GM23338 (cell line): Measurements from ENCODE around the gene PDP2. TPM values are rescaled to one million over a fixed set of nuclear protein-coding genes. Genes with fewer than 3 reads are reported as not detected.

Experiments used
- ATAC-seq: fragments of 200-7000 bp; cut with Tn5 transposase; 3 replicates; pipeline ENCODE4 v1.9.1; 2020
- DNase-seq: peaks from one replicate; pipeline ENCODE4 v3.0.0-alpha.2; 2015; ENCODE audit warnings: low spot score
- H2AFZ ChIP-seq: fragments of 200-600 bp; sonication (generic); 2 replicates; pipeline ENCODE4 v1.8.0; 2016; ENCODE audit warnings: antibody characterized with exemption, mild to moderate bottlenecking, moderate library complexity
- H3F3A ChIP-seq: fragments of 200-600 bp; sonication (generic); replicated peaks from 2 replicates; pipeline ENCODE4 v1.8.0; 2017; ENCODE audit warnings: antibody characterized with exemption, mixed run types, low read depth
- H3K27ac ChIP-seq: fragments of 200-600 bp; sonication (generic); 2 replicates; pipeline ENCODE4 v1.6.1; 2016; ENCODE audit warnings: low read depth
- H3K27me3 ChIP-seq: fragments of 200-600 bp; sonication (generic); 2 replicates; pipeline ENCODE4 v1.8.0; 2016; ENCODE audit warnings: mild to moderate bottlenecking, mixed run types, moderate library complexity; ENCODE audit not compliant: insufficient read depth
- H3K36me3 ChIP-seq: fragments of 200-600 bp; sonication (generic); 2 replicates; pipeline ENCODE4 v1.8.0; 2016; ENCODE audit warnings: mild to moderate bottlenecking; ENCODE audit not compliant: insufficient read depth
- H3K4me1 ChIP-seq: fragments of 200-600 bp; sonication (generic); 2 replicates; pipeline ENCODE4 v1.8.0; 2016; ENCODE audit warnings: mild to moderate bottlenecking, moderate library complexity; ENCODE audit not compliant: insufficient read depth
- H3K4me2 ChIP-seq: fragments of 200-600 bp; sonication (generic); 2 replicates; pipeline ENCODE4 v1.7.1; 2017; ENCODE audit warnings: mixed run types
- H3K4me3 ChIP-seq: fragments of 200-600 bp; sonication (generic); 2 replicates; pipeline ENCODE4 v1.6.1; 2016; ENCODE audit warnings: mixed run types
- H3K79me2 ChIP-seq: fragments of 200-600 bp; sonication (generic); replicated peaks from 2 replicates; pipeline ENCODE4 v1.8.0; 2017; ENCODE audit warnings: mild to moderate bottlenecking; ENCODE audit not compliant: insufficient read depth
- H3K9me2 ChIP-seq: fragments of 200-600 bp; sonication (generic); 2 replicates; pipeline ENCODE4 v1.8.0; 2017; ENCODE audit not compliant: insufficient read depth
- H4K20me1 ChIP-seq: fragments of 200-600 bp; sonication (generic); replicated peaks from 2 replicates; pipeline ENCODE4 v1.8.0; 2017; ENCODE audit warnings: mild to moderate bottlenecking; ENCODE audit not compliant: insufficient read depth
- H3K27ac Mint-ChIP-seq: 2 replicates; pipeline ENCODE4 v1.8.0; 2020; ENCODE audit warnings: inconsistent platforms, mild to moderate bottlenecking, moderate library complexity, mixed read lengths
- H3K27me3 Mint-ChIP-seq: 3 replicates; pipeline ENCODE4 v1.8.0; 2022; ENCODE audit warnings: low read depth, mild to moderate bottlenecking, moderate library complexity, mixed read lengths, inconsistent platforms; ENCODE audit not compliant: insufficient read depth, poor library complexity
- H3K36me3 Mint-ChIP-seq: 3 replicates; pipeline ENCODE4 v1.8.0; 2021; ENCODE audit warnings: low read depth, mild to moderate bottlenecking, inconsistent platforms, moderate library complexity, mixed read lengths
- H3K4me1 Mint-ChIP-seq: 3 replicates; pipeline ENCODE4 v1.8.0; 2020; ENCODE audit warnings: mild to moderate bottlenecking, inconsistent platforms, mixed read lengths
- H3K4me3 Mint-ChIP-seq: 3 replicates; pipeline ENCODE4 v1.8.0; 2021; ENCODE audit warnings: moderate library complexity, mild to moderate bottlenecking, inconsistent platforms, mixed read lengths
- H3K9me3 Mint-ChIP-seq: 3 replicates; pipeline ENCODE4 v1.8.0; 2020; ENCODE audit warnings: moderate library complexity, mild to moderate bottlenecking, inconsistent platforms, mixed read lengths
- EZH2phosphoT487 ChIP-seq: fragments of 200-600 bp; sonication (generic); IDR thresholded peaks from one replicate; pipeline ENCODE4 v1.8.1; 2018; ENCODE audit warnings: antibody characterized with exemption; ENCODE audit not compliant: unreplicated experiment
- ZNF114 ChIP-seq: fragments of 250-450 bp; sonication (Bioruptor Pico); IDR thresholded peaks from 2 replicates; pipeline ENCODE4 v1.5.0; 2020; ENCODE audit warnings: mild to moderate bottlenecking, moderate library complexity
- ZNF331 ChIP-seq: fragments of 250-450 bp; sonication (Bioruptor Pico); IDR thresholded peaks from 2 replicates; pipeline ENCODE4 v1.5.0; 2020; ENCODE audit warnings: low read depth, mild to moderate bottlenecking, moderate library complexity
- polyA plus RNA-seq: library from polyadenylated mRNA; unstranded; fragments of >200 nt; fragmentation: Nextera tagmentation; extraction: Ambion mirVana; gene quantifications from 2 replicates; pipeline ENCODE4 v1.2.1, GENCODE V29; 2016
- total RNA-seq: library from RNA; depleted of rRNA; stranded (reverse); fragments of >200 nt; shearing (Covaris generic); gene quantifications from 2 replicates; pipeline ENCODE4 v1.2.3, GENCODE V29; 2014
- TF ChIP-seq, protein P1 (sequence below): fragments of 250-450 bp; sonication (Bioruptor Pico); IDR thresholded peaks from 2 replicates; pipeline ENCODE4 v1.5.0; 2020; ENCODE audit warnings: mild to moderate bottlenecking, moderate library complexity
- TF ChIP-seq, protein P2 (sequence below): IDR thresholded peaks from one replicate; pipeline ENCODE4 v1.6.1; 2018; ENCODE audit warnings: antibody characterized with exemption; ENCODE audit not compliant: unreplicated experiment
- TF ChIP-seq, protein P3 (sequence below), 2 experiments: fragments of 200-600 bp in 1 of 2; sonication (generic) in 1 of 2; conservative IDR thresholded peaks; 2 replicates each; pipeline versions ENCODE4 v1.5.1 to v1.6.1; 2016 to 2017; ENCODE audit warnings: antibody characterized with exemption in 2 of 2, low read depth in 2 of 2, mild to moderate bottlenecking in 2 of 2, moderate library complexity in 1 of 2

Gene PDP2
- total and polyA plus RNA-seq, 2 experiments from 2014 or later = 9.0 to 23.2 TPM

- Histone ChIP-seq H3K27ac (no peak within 1 kb of the TSS), H4K20me1 (no peaks in the 10 kb centered on the region), H3F3A (no peaks in the 10 kb centered on the region), H3K4me2 (no peak within 1 kb of the TSS), H3K27me3 (peaks cover 12% of the 10 kb centered on the region), H3K9me2 (no peaks in the 10 kb centered on the region), H3K4me1 (no peaks in the 10 kb centered on the region), H2AFZ (no peak within 1 kb of the TSS), H3K4me3 (no peak within 1 kb of the TSS), H3K79me2 (no peaks in the 10 kb centered on the region), H3K36me3 (no peaks in the 10 kb centered on the region)
- Mint-ChIP-seq H3K27ac (no peak within 1 kb of the TSS), H3K4me3 (no peak within 1 kb of the TSS), H3K36me3 (no peaks in the 10 kb centered on the region), H3K27me3 (peaks cover 15% of the 10 kb centered on the region), H3K9me3 (no peaks in the 10 kb centered on the region), H3K4me1 (no peaks in the 10 kb centered on the region; the same call in 2 of the 3 replicates)
- ATAC-seq (no peak), DNase-seq (no peak)
- TF ChIP-seq, protein P1, sequence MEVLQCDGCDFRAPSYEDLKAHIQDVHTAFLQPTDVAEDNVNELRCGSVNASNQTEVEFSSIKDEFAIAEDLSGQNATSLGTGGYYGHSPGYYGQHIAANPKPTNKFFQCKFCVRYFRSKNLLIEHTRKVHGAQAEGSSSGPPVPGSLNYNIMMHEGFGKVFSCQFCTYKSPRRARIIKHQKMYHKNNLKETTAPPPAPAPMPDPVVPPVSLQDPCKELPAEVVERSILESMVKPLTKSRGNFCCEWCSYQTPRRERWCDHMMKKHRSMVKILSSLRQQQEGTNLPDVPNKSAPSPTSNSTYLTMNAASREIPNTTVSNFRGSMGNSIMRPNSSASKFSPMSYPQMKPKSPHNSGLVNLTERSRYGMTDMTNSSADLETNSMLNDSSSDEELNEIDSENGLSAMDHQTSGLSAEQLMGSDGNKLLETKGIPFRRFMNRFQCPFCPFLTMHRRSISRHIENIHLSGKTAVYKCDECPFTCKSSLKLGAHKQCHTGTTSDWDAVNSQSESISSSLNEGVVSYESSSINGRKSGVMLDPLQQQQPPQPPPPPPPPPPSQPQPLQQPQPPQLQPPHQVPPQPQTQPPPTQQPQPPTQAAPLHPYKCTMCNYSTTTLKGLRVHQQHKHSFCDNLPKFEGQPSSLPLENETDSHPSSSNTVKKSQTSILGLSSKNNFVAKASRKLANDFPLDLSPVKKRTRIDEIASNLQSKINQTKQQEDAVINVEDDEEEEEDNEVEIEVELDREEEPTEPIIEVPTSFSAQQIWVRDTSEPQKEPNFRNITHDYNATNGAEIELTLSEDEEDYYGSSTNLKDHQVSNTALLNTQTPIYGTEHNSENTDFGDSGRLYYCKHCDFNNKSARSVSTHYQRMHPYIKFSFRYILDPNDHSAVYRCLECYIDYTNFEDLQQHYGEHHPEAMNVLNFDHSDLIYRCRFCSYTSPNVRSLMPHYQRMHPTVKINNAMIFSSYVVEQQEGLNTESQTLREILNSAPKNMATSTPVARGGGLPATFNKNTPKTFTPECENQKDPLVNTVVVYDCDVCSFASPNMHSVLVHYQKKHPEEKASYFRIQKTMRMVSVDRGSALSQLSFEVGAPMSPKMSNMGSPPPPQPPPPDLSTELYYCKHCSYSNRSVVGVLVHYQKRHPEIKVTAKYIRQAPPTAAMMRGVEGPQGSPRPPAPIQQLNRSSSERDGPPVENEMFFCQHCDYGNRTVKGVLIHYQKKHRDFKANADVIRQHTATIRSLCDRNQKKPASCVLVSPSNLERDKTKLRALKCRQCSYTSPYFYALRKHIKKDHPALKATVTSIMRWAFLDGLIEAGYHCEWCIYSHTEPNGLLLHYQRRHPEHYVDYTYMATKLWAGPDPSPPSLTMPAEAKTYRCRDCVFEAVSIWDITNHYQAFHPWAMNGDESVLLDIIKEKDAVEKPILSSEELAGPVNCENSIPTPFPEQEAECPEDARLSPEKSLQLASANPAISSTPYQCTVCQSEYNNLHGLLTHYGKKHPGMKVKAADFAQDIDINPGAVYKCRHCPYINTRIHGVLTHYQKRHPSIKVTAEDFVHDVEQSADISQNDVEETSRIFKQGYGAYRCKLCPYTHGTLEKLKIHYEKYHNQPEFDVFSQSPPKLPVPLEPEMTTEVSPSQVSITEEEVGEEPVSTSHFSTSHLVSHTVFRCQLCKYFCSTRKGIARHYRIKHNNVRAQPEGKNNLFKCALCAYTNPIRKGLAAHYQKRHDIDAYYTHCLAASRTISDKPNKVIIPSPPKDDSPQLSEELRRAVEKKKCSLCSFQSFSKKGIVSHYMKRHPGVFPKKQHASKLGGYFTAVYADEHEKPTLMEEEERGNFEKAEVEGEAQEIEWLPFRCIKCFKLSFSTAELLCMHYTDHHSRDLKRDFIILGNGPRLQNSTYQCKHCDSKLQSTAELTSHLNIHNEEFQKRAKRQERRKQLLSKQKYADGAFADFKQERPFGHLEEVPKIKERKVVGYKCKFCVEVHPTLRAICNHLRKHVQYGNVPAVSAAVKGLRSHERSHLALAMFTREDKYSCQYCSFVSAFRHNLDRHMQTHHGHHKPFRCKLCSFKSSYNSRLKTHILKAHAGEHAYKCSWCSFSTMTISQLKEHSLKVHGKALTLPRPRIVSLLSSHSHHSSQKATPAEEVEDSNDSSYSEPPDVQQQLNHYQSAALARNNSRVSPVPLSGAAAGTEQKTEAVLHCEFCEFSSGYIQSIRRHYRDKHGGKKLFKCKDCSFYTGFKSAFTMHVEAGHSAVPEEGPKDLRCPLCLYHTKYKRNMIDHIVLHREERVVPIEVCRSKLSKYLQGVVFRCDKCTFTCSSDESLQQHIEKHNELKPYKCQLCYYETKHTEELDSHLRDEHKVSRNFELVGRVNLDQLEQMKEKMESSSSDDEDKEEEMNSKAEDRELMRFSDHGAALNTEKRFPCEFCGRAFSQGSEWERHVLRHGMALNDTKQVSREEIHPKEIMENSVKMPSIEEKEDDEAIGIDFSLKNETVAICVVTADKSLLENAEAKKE = no peak
- TF ChIP-seq ZNF114 (CRISPR knock-in tag) = no peak
- TF ChIP-seq, protein P2, sequence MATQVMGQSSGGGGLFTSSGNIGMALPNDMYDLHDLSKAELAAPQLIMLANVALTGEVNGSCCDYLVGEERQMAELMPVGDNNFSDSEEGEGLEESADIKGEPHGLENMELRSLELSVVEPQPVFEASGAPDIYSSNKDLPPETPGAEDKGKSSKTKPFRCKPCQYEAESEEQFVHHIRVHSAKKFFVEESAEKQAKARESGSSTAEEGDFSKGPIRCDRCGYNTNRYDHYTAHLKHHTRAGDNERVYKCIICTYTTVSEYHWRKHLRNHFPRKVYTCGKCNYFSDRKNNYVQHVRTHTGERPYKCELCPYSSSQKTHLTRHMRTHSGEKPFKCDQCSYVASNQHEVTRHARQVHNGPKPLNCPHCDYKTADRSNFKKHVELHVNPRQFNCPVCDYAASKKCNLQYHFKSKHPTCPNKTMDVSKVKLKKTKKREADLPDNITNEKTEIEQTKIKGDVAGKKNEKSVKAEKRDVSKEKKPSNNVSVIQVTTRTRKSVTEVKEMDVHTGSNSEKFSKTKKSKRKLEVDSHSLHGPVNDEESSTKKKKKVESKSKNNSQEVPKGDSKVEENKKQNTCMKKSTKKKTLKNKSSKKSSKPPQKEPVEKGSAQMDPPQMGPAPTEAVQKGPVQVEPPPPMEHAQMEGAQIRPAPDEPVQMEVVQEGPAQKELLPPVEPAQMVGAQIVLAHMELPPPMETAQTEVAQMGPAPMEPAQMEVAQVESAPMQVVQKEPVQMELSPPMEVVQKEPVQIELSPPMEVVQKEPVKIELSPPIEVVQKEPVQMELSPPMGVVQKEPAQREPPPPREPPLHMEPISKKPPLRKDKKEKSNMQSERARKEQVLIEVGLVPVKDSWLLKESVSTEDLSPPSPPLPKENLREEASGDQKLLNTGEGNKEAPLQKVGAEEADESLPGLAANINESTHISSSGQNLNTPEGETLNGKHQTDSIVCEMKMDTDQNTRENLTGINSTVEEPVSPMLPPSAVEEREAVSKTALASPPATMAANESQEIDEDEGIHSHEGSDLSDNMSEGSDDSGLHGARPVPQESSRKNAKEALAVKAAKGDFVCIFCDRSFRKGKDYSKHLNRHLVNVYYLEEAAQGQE = no peak
- no peak for TF ChIP-seq ZNF331 (CRISPR knock-in tag)
- TF ChIP-seq, protein P3, sequence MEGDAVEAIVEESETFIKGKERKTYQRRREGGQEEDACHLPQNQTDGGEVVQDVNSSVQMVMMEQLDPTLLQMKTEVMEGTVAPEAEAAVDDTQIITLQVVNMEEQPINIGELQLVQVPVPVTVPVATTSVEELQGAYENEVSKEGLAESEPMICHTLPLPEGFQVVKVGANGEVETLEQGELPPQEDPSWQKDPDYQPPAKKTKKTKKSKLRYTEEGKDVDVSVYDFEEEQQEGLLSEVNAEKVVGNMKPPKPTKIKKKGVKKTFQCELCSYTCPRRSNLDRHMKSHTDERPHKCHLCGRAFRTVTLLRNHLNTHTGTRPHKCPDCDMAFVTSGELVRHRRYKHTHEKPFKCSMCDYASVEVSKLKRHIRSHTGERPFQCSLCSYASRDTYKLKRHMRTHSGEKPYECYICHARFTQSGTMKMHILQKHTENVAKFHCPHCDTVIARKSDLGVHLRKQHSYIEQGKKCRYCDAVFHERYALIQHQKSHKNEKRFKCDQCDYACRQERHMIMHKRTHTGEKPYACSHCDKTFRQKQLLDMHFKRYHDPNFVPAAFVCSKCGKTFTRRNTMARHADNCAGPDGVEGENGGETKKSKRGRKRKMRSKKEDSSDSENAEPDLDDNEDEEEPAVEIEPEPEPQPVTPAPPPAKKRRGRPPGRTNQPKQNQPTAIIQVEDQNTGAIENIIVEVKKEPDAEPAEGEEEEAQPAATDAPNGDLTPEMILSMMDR (conservative IDR thresholded peaks at IDR 0.05; ENCODE audit: low read depth in 2 of 2) = no peak
- no peak for TF ChIP-seq EZH2phosphoT487
These were observed 38.7 kb downstream of the PDP2 start, which contains the start of gene CDH16 for GRCh38 chr16:66918803-66919568. Gene CDH16 (minus strand): TSS chr16:66918885. CDS start chr16:66918065, 820 bp downstream.
